ENCODE results near the gene HMOX1.

DNA sequence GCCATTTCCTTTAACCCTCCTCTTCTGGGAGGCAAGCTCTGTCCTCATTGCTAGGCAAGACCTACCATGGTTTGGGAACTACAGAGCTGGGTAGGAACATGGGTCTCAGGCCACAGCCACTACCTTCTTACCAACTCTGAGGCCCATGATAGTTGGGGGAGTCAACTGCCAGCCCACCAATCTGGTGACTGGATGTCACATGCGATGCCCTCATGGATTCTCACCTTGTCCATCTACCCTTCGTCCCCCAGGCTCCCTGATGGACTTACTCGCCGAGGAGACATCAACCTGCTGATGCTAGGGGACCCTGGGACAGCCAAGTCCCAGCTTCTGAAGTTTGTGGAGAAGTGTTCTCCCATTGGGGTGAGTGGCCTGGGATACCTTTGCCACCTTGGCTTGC is 32.7 kb downstream of the HMOX1 start:
- TF ChIP-seq, protein P1, sequence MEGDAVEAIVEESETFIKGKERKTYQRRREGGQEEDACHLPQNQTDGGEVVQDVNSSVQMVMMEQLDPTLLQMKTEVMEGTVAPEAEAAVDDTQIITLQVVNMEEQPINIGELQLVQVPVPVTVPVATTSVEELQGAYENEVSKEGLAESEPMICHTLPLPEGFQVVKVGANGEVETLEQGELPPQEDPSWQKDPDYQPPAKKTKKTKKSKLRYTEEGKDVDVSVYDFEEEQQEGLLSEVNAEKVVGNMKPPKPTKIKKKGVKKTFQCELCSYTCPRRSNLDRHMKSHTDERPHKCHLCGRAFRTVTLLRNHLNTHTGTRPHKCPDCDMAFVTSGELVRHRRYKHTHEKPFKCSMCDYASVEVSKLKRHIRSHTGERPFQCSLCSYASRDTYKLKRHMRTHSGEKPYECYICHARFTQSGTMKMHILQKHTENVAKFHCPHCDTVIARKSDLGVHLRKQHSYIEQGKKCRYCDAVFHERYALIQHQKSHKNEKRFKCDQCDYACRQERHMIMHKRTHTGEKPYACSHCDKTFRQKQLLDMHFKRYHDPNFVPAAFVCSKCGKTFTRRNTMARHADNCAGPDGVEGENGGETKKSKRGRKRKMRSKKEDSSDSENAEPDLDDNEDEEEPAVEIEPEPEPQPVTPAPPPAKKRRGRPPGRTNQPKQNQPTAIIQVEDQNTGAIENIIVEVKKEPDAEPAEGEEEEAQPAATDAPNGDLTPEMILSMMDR (IDR thresholded peaks at IDR 0.05; ENCODE audit: low read depth, low read length), result no peak
- TF ChIP-seq, protein P2, sequence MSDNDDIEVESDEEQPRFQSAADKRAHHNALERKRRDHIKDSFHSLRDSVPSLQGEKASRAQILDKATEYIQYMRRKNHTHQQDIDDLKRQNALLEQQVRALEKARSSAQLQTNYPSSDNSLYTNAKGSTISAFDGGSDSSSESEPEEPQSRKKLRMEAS (IDR thresholded peaks at IDR 0.05; ENCODE audit: low read depth, low read length), result no peak
- TF ChIP-seq POLR2A (IDR thresholded peaks at IDR 0.05; ENCODE audit: extremely low read depth, insufficient read length), result no peak
- no peak for TF ChIP-seq MYC (IDR thresholded peaks at IDR 0.05; ENCODE audit: low read depth, low read length)

Measured in NB4 (cell line).